HG03460 (cell line): ENCODE results near the gene ACVR2A.

Experiments used
- ATAC-seq: cut with Tn5 transposase; IDR thresholded peaks from one replicate; pipeline ENCODE4 v1.9.1; 2021; ENCODE audit not compliant: unreplicated experiment

Gene ACVR2A

DNA sequence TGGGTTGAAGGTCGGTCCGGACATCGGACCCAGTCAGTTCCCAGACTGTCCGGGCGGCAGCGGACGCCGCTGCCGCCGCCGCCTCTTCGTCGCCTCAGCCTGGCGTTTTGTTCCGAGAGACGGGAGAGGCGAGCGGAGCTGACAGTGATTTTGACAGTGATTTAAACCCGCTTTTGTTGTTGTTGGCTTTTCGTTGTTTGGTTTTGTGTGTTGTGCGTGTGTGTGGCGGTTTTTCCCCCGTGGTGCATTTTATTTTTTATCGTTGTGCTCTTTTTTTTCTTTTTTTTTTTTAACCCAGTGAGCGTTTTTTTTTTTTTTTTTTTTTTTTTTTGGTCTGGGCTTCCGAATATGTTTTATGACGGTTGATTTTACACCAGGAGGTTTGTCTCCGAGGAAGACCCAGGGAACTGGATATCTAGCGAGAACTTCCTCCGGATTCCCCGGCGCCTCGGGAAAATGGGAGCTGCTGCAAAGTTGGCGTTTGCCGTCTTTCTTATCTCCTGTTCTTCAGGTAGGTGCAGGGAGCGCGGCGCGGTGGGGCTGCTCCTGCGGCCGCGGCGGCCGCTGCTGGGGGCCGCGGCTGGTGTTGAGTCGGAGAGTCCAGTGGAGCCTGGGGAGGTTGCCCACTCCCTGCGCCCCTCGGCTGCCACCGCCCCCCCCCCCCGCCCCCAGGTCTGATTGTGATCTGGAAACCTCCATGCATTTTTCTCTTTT, at the start of gene ACVR2A:
Gene ACVR2A, plus strand, starts transcription at position 333 of the 714 bp plus-strand sequence. Its CDS starts 124 bp downstream, at position 457.
- peak; percentile 27 for ATAC-seq

GRCh38 chr2:147800316-147800715, 44.5 kb upstream of the ACVR2A start:
- ATAC-seq: no peak

DNA sequence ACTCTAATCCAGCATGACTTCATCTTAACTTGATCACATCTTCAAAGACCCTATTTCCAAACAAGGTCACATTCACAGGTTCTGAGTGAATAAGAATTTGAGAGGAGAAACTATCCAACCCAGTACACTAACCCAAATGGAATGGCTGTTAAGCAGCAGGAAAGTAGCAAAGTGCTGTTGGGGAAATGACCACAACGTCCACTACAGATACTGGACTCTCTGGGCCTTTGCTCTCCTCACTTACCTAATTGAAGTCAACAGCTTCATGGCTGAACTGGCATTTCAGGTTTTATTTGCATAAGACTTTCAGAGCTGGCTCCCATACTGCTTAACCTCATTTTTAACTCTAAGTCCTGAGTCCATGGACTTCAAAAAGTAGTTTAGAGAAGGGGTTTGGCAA, 38.0 kb upstream of the ACVR2A start:
- ATAC-seq: no peak

- ATAC-seq: no peak
Measured at GRCh38 chr2:147808520-147808919, 36.3 kb upstream of the ACVR2A start.

DNA sequence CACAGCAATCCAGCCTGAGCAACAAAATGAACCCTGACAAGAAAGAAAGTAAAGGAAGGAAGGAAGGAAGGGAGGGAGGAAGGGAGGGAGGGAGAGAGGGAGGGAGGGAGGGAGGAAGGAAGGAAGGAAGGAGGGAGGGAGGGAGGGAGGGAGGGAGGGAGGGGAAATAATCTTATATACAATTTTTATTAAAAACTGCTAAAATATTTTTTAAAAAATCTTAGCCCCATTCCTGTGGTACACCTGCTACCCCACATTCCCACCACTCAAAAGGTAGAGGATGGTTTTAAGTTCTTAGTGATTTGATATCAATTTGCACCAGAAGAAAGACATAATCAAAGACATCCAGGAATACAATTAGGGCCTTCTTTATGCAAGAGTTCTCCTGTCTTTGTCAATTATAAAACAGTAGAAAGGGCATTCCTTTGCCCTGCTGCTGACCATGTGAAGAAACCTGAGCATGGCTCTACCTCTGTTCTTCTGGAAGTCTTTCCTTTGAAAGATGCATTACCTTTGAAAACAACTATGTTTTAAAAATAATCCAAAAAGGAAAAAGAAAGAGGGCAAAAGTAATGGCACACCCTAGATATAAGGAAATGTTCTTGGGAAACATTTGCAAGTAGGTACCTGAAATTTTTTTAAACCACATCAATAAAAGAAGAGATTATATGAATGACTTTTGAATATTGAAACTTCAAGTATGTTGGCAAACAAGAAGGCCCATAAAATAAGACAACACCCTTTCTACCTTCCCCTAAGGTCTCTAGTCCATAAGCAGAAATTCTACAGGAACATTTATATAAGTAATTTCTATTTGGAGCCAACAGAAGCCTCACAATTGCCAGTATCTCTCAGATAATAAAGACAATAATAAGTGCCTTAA, 33.7 kb upstream of the ACVR2A start:
- no peak for ATAC-seq

DNA sequence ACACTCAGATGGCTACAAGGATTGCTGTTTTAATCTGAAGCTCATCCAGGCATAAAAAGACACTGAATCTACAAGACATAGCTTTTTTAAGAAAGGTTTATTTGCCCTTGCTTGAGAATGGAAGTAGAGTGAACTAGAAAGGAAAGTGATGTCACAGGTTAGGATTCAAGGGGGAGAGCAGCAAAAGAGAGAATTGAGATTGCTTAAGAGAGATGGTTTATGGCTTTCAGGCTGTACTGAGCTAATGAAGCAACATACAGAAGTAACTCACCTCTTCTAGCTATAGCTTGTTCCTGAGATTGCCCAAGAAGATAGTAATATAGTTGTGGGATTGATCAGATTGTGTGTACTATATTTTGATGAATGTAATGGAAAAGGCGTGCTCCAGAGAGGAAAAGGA, 26.1 kb upstream of the ACVR2A start:
- ATAC-seq: no peak

- no peak for ATAC-seq
Measured at GRCh38 chr2:147824620-147825019, 20.2 kb upstream of the ACVR2A start.

- ATAC-seq: no peak
Measured at GRCh38 chr2:147826278-147827087, 18.3 kb upstream of the ACVR2A start.

GRCh38 chr2:147827088-147827375, 17.8 kb upstream of the ACVR2A start:
- no peak for ATAC-seq

DNA sequence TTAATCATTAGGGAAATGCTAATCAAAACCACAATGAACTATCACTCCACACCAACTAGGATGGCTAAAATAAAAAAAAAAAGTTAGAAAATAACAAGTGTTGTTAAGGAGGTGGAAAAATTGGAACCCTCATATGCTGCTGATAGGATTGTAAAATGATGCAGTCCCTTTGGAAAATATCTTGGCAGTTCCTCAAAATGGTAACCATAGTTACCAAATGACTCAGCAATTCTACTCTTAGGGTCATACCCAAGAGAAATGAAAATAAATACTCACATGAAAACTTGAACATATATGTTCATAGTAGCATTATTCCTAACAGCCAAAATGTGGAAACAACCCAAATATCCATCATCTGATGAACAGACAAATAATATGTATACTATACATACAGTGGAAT, 15.7 kb upstream of the ACVR2A start:
- no peak for ATAC-seq

- no peak for ATAC-seq
Measured at GRCh38 chr2:147836099-147836498, 8.7 kb upstream of the ACVR2A start.

DNA sequence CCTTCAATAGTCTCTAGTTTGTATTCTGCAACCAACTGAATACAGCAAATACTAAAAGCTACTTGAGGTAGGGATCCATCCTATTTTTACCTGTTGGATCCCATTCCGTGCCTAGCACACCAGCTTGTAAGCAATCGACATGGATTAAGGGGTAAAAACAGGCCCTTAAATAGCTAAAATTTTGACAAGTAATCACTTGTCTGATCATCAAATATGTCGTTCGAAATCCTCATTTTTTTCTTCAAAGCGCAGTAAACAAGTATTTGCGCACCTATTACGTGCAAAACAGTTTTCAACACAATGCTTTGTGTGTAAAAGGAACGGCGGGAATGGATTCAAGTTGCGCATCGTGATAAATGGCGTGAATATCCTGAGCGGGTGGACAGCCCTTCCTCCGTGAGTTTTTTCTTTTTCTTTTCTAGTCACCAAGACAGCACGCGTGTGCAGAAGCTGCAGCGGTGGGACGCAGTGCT, 1.4 kb upstream of the ACVR2A start:
- no peak for ATAC-seq

DNA sequence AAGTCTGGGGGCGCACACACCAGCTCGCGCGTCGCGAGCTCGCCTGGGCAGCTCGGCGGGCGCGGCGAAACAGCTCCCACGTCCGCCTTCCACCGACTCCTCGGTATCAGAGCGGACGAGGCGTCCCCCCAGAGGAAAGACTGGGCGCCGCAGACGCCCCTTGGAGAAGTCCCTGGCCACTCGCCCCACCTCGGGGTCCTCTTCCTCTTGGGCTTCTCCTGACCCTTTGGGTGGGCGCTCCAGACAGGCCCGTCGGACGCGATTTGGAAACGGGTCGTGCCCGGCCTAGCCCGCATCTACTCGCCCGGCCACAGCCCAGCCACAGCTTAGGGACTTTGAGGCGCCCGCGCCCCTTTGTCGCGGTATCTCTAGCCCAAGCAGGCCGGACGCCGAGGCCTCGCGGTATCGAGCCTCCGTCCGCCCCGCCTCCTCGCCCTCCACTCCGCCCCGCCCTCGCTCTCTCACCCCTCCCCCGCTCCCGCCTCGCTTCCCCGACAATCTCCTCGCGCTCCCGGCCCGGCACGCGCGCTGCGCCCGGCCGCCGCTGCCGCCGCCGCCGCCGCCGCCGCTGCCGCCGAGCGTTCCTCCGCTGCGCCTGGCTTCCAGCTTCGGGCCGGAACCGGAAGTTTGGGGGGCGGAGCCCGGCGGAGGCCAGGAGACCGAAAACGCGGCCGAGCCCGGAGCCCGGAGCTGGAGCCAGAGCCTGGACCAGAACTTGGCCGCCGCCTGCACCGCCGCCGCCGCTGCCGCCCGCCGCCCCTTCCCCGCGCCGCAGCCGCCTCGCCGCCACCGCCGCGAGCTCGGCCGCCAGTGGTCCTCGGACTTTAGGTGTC, 749 bp upstream of the ACVR2A start:
- ATAC-seq: peak; percentile 79

GRCh38 chr2:147845411-147845971, 662 bp downstream of the ACVR2A start:
- ATAC-seq: peak; percentile 43

- ATAC-seq: no peak
Measured at GRCh38 chr2:147846412-147847081, 1.7 kb downstream of the ACVR2A start.

GRCh38 chr2:147847746-147848391, 3.0 kb downstream of the ACVR2A start:
- ATAC-seq: no peak

DNA sequence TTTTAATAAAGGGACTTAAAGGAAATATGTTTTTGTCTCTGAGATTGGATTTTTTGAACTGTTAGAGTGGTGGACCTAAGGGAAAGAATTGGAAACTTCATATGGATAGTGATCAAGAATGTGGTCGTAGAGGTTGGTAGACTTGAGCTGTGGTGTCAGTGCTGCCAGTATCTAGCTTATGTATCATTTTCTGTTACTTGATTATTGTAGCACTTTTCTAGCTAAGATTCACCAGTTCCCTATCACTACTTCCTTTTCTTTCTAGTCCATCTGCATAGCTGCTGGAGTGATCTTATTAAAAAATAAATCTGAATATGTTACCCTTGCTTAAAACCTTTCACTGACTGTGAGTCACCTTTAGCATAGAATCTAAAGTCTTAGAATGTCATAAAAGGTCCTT, 6.0 kb downstream of the ACVR2A start:
- ATAC-seq: no peak

DNA sequence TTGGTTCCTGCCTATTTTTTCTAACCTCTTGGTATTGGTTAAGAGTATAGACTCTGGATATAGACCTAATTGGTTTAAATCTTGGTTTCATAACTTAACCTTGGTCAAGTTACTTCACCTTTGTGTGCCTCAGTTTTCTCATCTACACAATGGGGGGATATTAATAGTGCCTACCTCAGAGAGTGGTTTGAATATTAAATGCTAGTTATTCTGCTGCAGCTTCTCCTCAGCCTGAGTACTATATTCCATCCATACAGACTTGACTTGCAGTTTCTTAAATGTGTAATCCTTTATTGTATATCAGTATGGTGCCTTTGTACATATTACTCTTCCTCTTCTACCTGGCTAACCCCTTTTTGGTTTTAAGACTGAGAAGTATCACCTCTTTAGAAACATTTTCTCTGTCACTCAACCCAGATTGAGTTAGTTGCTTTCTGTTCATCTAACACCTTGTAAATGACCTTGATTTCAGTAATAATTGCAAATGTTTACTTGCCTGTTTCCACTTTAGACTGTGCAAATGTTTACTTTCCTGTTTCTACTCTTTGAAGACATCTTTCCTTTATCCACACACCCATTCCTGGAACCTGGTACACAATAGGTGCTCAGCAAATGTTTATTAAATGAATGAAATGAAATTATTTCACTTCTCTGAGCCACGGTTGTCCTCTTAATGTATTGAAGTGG, 6.6 kb downstream of the ACVR2A start:
- ATAC-seq: no peak
